ENCODE results near the gene DDX55. TPM values are rescaled to one million over a fixed set of nuclear protein-coding genes. Genes with fewer than 3 reads are reported as not detected.

The DDX55 gene
- total and polyA plus RNA-seq, 8 donors: 6.6 to 21.8 (median 11.5) TPM

DNA sequence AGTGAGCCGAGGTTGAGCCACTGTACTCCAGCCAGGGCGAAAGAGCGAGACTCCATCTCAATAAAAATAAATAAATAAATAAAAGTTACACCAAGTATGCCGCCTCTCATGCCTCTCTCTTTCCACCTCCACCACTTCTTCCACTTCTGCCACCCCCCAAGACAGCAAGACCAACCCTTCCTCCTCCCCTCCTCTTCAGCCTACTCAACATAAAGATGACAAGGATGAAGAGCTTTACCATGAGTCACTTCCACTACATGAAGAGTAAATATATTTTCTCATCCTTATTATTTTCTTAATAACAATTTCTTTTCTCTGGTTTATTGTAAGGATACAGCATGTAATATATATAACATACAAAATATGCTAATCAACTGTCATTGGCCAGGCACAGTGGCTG lies 21.1 kb upstream of the DDX55 start:
- Histone ChIP-seq H3K27me3 (no peaks in the 10 kb centered on the region), H3K9me3 (no peaks in the 10 kb centered on the region), H3K4me1 (peaks cover 2 to 14% (median 9%) of the 10 kb centered on the region in 3 donors), H3K27ac (no peak overlapping the region), H3K4me3 (no peak overlapping the region), H3K36me3 (no peaks in the 10 kb centered on the region)
- no peak for TF ChIP-seq CTCF (IDR thresholded peaks at IDR 0.05)
- FAIRE-seq (no peak), DNase-seq (no peak), ATAC-seq (no peak)
- WGBS, 2 donors: 93 to 97% methylated on average over 4 of the region's 4 CpGs
- intact Hi-C loops (cut with DNase I): no loop called here

GRCh38 chr12:123591702-123592481 lies 10.0 kb upstream of the DDX55 start:
- FAIRE-seq (no peak), DNase-seq (no peak), ATAC-seq (peak in 2 of 4 donors; percentile 5 to 16)
- no peaks in the 10 kb centered on the region for H3K27me3 ChIP-seq
- intact Hi-C loops (cut with DNase I): no loop called here
- no peak overlapping the region for H3K27ac ChIP-seq
- peaks cover 20 to 45% (median 24%) of the 10 kb centered on the region in 3 donors for H3K4me1 ChIP-seq
- no peaks in the 10 kb centered on the region for H3K9me3 ChIP-seq
- H3K36me3 ChIP-seq: peaks cover 6 to 78% (median 23%) of the 10 kb centered on the region in 3 donors
- TF ChIP-seq CTCF (IDR thresholded peaks at IDR 0.05): no peak
- WGBS, 2 donors: 60 to 62% methylated on average over 8 of the region's 8 CpGs
- no peak overlapping the region for H3K4me3 ChIP-seq

DNA sequence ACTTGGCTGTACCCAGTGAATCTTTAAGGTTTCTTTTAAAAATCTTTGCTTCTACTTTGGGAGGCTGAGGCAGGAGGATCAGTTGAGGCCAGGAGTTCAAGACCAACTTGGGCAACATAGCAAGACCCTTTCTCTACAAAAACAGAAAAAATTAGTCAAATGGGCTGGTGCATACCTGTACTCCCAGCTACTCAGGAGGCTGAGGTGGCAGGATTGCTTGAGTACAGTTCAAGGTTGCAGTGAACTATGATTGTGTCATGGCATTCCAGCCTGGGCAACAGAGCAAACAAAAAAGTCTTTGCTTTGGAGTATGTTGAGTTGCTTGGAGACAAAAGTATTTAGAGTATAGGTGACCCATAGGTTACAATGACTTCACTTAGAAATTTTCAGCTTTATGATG lies 6.2 kb upstream of the DDX55 start:
- TF ChIP-seq CTCF (IDR thresholded peaks at IDR 0.05): no peak
- FAIRE-seq: no peak
- H3K27me3 ChIP-seq: no peaks in the 10 kb centered on the region
- DNase-seq: peak in 1 of 6 donors; percentile 20
- no peak overlapping the region for H3K4me3 ChIP-seq
- no peaks in the 10 kb centered on the region for H3K9me3 ChIP-seq
- H3K4me1 ChIP-seq: peaks cover 3 to 26% (median 11%) of the 10 kb centered on the region in 3 donors
- H3K27ac ChIP-seq: no peak overlapping the region
- H3K36me3 ChIP-seq: peaks cover 5 to 62% (median 17%) of the 10 kb centered on the region in 3 donors
- ATAC-seq: peak; percentile 50 to 80 (median 75)
- intact Hi-C loops (cut with DNase I): no loop called here

- no peaks in the 10 kb centered on the region for H3K27me3 ChIP-seq
- FAIRE-seq (no peak), DNase-seq (no peak), ATAC-seq (no peak)
- H3K36me3 ChIP-seq: peaks cover 5 to 48% (median 7%) of the 10 kb centered on the region in 3 donors
- no peak overlapping the region for H3K4me3 ChIP-seq
- H3K27ac ChIP-seq: no peak overlapping the region
- H3K9me3 ChIP-seq: no peaks in the 10 kb centered on the region
- 69 to 80% methylated on average over 3 of the region's 3 CpGs for WGBS, 2 donors
- TF ChIP-seq CTCF (IDR thresholded peaks at IDR 0.05): no peak
- peaks cover 0 to 16% (median 11%) of the 10 kb centered on the region in 3 donors for H3K4me1 ChIP-seq
- intact Hi-C loops (cut with DNase I): no loop called here
Measured at GRCh38 chr12:123597100-123597499, 4.8 kb upstream of the DDX55 start.

DNA sequence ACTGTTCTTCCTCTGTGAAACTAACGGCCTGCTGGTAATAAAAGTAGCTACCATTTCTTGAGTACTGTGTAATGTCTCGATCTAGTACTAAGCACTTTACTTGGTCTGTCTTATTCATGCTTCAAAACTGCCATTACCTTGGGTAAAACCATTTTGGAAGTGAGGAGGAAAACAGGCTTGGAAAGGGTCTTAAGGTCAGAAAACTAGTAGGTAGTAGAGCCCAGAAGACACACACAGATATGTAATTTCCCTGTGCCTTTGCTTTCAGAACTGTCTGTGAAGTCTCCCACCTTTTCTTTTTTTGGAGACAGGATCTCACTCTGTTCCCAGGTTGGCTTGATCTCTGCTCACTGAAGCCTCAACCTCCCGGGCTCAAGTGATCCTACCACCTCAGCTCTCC lies 3.4 kb upstream of the DDX55 start:
- DNase-seq (no peak), FAIRE-seq (no peak), ATAC-seq (no peak)
- Histone ChIP-seq H3K27ac (no peak overlapping the region), H3K4me3 (no peak overlapping the region), H3K9me3 (no peaks in the 10 kb centered on the region), H3K4me1 (peaks cover 0 to 23% (median 11%) of the 10 kb centered on the region in 3 donors), H3K36me3 (peaks cover 5 to 40% (median 7%) of the 10 kb centered on the region in 3 donors), H3K27me3 (no peaks in the 10 kb centered on the region)
- intact Hi-C loops (cut with DNase I): no loop called here
- 75 to 80% methylated on average over 3 of the region's 3 CpGs for WGBS, 2 donors
- TF ChIP-seq CTCF (IDR thresholded peaks at IDR 0.05): no peak

All from pancreas (tissue), 10 donors.